ENCODE measurements around the gene EGFL7.

Gene EGFL7

GRCh38 chr9:136720898-136721338 lies 58.2 kb downstream of the EGFL7 start:
- H3K27ac ChIP-seq, result no peak overlapping the region
- TF ChIP-seq ZFX (IDR thresholded peaks at IDR 0.05) (no peak), CTCF (conservative IDR thresholded peaks at IDR 0.05) (no peak)

- no peak overlapping the region for H3K27ac ChIP-seq
- TF ChIP-seq CTCF (conservative IDR thresholded peaks at IDR 0.05) (no peak), ZFX (IDR thresholded peaks at IDR 0.05) (no peak)
Observed at GRCh38 chr9:136721339-136722092, 58.8 kb downstream of the EGFL7 start.
